ENCODE data around the gene CCDC57. TPM values are rescaled to one million over a fixed set of nuclear protein-coding genes. Genes with fewer than 3 reads are reported as not detected.

CCDC57 gene
- total and polyA plus RNA-seq, 11 donors, result 4.3 to 17.6 (median 9.5) TPM

- WGBS, 4 donors, result 93 to 96% (median 95%) methylated on average over 10 to 12 of the region's 12 CpGs
- Histone ChIP-seq H3K36me3 (peaks cover 11 to 92% (median 86%) of the 10 kb centered on the region in 9 donors), H3K4me3 (no peak overlapping the region), H3K27ac (no peak overlapping the region), H3K9me3 (no peaks in the 10 kb centered on the region), H3K4me1 (peaks cover 0 to 17% (median 0%) of the 10 kb centered on the region in 12 donors), H3K27me3 (no peaks in the 10 kb centered on the region)
- intact Hi-C loops (cut with DNase I), result no loop called here
- no peak for ATAC-seq
- TF ChIP-seq POLR2A (IDR thresholded peaks at IDR 0.05) (no peak), CTCF (IDR thresholded peaks at IDR 0.05) (no peak)
- peak in 1 of 5 donors; percentile 16 for DNase-seq
Observed at GRCh38 chr17:82253179-82253544, 40.5 kb upstream of the CCDC57 start.

- TF ChIP-seq CTCF (IDR thresholded peaks at IDR 0.05) (no peak), POLR2A (IDR thresholded peaks at IDR 0.05) (no peak)
- intact Hi-C loops (cut with DNase I), result no loop called here
- WGBS, 4 donors, result 94 to 97% (median 95%) methylated on average over 26 to 28 of the region's 28 CpGs
- Histone ChIP-seq H3K9me3 (no peaks in the 10 kb centered on the region), H3K27ac (peak overlapping the region in 1 of 12 donors; percentile 9), H3K4me1 (peaks cover 3 to 22% (median 5%) of the 10 kb centered on the region in 12 donors), H3K4me3 (no peak overlapping the region), H3K27me3 (no peaks in the 10 kb centered on the region), H3K36me3 (peaks cover 11 to 95% (median 86%) of the 10 kb centered on the region in 9 donors)
- peak in 1 of 5 donors; percentile 44 for DNase-seq
- ATAC-seq, result peak in 1 of 4 donors; percentile 13
Observed at GRCh38 chr17:82252511-82253178, 40.0 kb upstream of the CCDC57 start.

- WGBS, 4 donors, result 86 to 89% (median 87%) methylated on average over 24 to 25 of the region's 25 CpGs
Observed at GRCh38 chr17:82250868-82251500, 38.3 kb upstream of the CCDC57 start.

More at GRCh38 chr17:82250868-82251500, 38.3 kb upstream of the CCDC57 start:
- Histone ChIP-seq H3K36me3 (peaks cover 12 to 93% (median 85%) of the 10 kb centered on the region in 9 donors), H3K4me3 (no peak overlapping the region), H3K27ac (peak overlapping the region in 2 of 12 donors; percentile 9 to 11), H3K4me1 (peaks cover 15 to 38% (median 21%) of the 10 kb centered on the region in 12 donors), H3K9me3 (no peaks in the 10 kb centered on the region), H3K27me3 (no peaks in the 10 kb centered on the region)
- TF ChIP-seq POLR2A (IDR thresholded peaks at IDR 0.05) (no peak), CTCF (IDR thresholded peaks at IDR 0.05) (no peak)
- intact Hi-C loops (cut with DNase I), result no loop called here
- peak in 1 of 5 donors; percentile 47 for DNase-seq
- ATAC-seq, result no peak

Measured in heart left ventricle (tissue), 16 donors.